H9 (cell line): ENCODE results near the gene AP1AR. TPM values are rescaled to one million over a fixed set of nuclear protein-coding genes. Genes with fewer than 3 reads are reported as not detected.

Source experiments
- DNase-seq: peaks from one replicate; pipeline ENCODE4 v3.0.0-alpha.2; 2017
- H2AFZ ChIP-seq: one replicate; pipeline ENCODE4 v1.6.1; 2013; ENCODE audit warnings: mild to moderate bottlenecking, low read length, control low read depth, moderate library complexity
- H2AK5ac ChIP-seq: 2 replicates; pipeline ENCODE4 v1.6.1; 2013; ENCODE audit warnings: low read length, control low read depth, mixed read lengths; ENCODE audit not compliant: insufficient read length
- H2BK120ac ChIP-seq: one replicate; pipeline ENCODE4 v1.6.1; 2013; ENCODE audit warnings: low read depth, mild to moderate bottlenecking, low read length, control low read depth, inconsistent platforms; ENCODE audit not compliant: poor library complexity, severe bottlenecking
- H2BK12ac ChIP-seq: 2 replicates; pipeline ENCODE4 v1.6.1; 2013; ENCODE audit warnings: low read length, control low read depth, mixed read lengths, low read depth; ENCODE audit not compliant: insufficient read length
- H2BK15ac ChIP-seq: 2 replicates; pipeline ENCODE4 v1.6.1; 2013; ENCODE audit warnings: low read depth, low read length, control low read depth
- H2BK20ac ChIP-seq: one replicate; pipeline ENCODE4 v1.6.1; 2013; ENCODE audit warnings: low read depth, mild to moderate bottlenecking, low read length, control low read depth, inconsistent platforms; ENCODE audit not compliant: poor library complexity, severe bottlenecking
- H2BK5ac ChIP-seq: 2 replicates; pipeline ENCODE4 v1.6.1; 2013; ENCODE audit warnings: low read length, control low read depth, mixed read lengths; ENCODE audit not compliant: insufficient read length
- H3K14ac ChIP-seq: 2 replicates; pipeline ENCODE4 v1.6.1; 2013; ENCODE audit warnings: low read length, control low read depth; ENCODE audit not compliant: insufficient read depth
- H3K18ac ChIP-seq: 2 replicates; pipeline ENCODE4 v1.6.1; 2013; ENCODE audit warnings: low read depth, mild to moderate bottlenecking, mixed read lengths, low read length, control low read depth; ENCODE audit not compliant: insufficient read length
- H3K23ac ChIP-seq: 2 replicates; pipeline ENCODE4 v1.6.1; 2013; ENCODE audit warnings: low read length, control low read depth, mixed read lengths, low read depth; ENCODE audit not compliant: insufficient read length
- H3K23me2 ChIP-seq: 2 replicates; pipeline ENCODE4 v1.6.1; 2013; ENCODE audit warnings: low read depth, mild to moderate bottlenecking, mixed read lengths, low read length, control low read depth; ENCODE audit not compliant: insufficient read length, poor library complexity, severe bottlenecking
- H3K27ac ChIP-seq: 2 replicates; pipeline ENCODE4 v1.5.1; 2013; ENCODE audit warnings: low read length, control low read depth, mixed read lengths, low read depth; ENCODE audit not compliant: insufficient read length
- H3K27me3 ChIP-seq: 2 replicates; pipeline ENCODE4 v1.6.1; 2013; ENCODE audit warnings: low read length, control low read depth, inconsistent platforms; ENCODE audit not compliant: insufficient read depth
- H3K4ac ChIP-seq: 2 replicates; pipeline ENCODE4 v1.6.1; 2013; ENCODE audit warnings: low read depth, mild to moderate bottlenecking, control low read depth, inconsistent platforms, low read length, moderate library complexity
- H3K4me1 ChIP-seq: 2 replicates; pipeline ENCODE4 v1.6.1; 2013; ENCODE audit warnings: low read length, control low read depth, inconsistent platforms; ENCODE audit not compliant: insufficient read depth
- H3K4me2 ChIP-seq: 2 replicates; pipeline ENCODE4 v1.6.1; 2013; ENCODE audit warnings: low read length, control low read depth, mixed read lengths; ENCODE audit not compliant: insufficient read length, insufficient read depth
- H3K56ac ChIP-seq: 2 replicates; pipeline ENCODE4 v1.6.1; 2013; ENCODE audit warnings: low read depth, mild to moderate bottlenecking, mixed read lengths, low read length, control low read depth; ENCODE audit not compliant: insufficient read length
- H3K79me1 ChIP-seq: 2 replicates; pipeline ENCODE4 v1.6.1; 2013; ENCODE audit warnings: low read depth, mild to moderate bottlenecking, moderate library complexity, low read length, control low read depth, inconsistent platforms; ENCODE audit not compliant: insufficient read depth, poor library complexity, severe bottlenecking
- H3K79me2 ChIP-seq: 2 replicates; pipeline ENCODE4 v1.6.1; 2013; ENCODE audit warnings: low read length, control low read depth, inconsistent platforms; ENCODE audit not compliant: insufficient read depth
- H3K9ac ChIP-seq: 2 replicates; pipeline ENCODE4 v1.6.1; 2013; ENCODE audit warnings: low read length, control low read depth, mixed read lengths; ENCODE audit not compliant: insufficient read length; ENCODE audit errors: extremely low read depth
- H3K9me3 ChIP-seq: one replicate; pipeline ENCODE4 v1.6.1; 2013; ENCODE audit warnings: low read depth, low read length, inconsistent platforms; ENCODE audit not compliant: control insufficient read depth
- H3T11ph ChIP-seq: one replicate; pipeline ENCODE4 v1.6.1; 2013; ENCODE audit warnings: mild to moderate bottlenecking, low read length, control low read depth, inconsistent platforms
- H4K20me1 ChIP-seq: one replicate; pipeline ENCODE4 v1.6.1; 2013; ENCODE audit not compliant: control insufficient read depth, insufficient read length, insufficient read depth
- H4K5ac ChIP-seq: 2 replicates; pipeline ENCODE4 v1.6.1; 2013; ENCODE audit warnings: low read depth, mild to moderate bottlenecking, mixed read lengths, low read length, control low read depth; ENCODE audit not compliant: insufficient read length
- H4K8ac ChIP-seq: replicated peaks from 2 replicates; pipeline ENCODE4 v1.6.1; 2013; ENCODE audit warnings: low read length, control low read depth, mixed read lengths, low read depth; ENCODE audit not compliant: insufficient read length
- H4K91ac ChIP-seq: 2 replicates; pipeline ENCODE4 v1.6.1; 2013; ENCODE audit warnings: low read depth, mild to moderate bottlenecking, moderate library complexity, mixed read lengths, low read length, control low read depth; ENCODE audit not compliant: insufficient read length
- H3K27ac Mint-ChIP-seq, 3 experiments: 2 replicates in 2 of 3; 3 replicates in 1 of 3; pipeline ENCODE4 v1.8.0; 2020 to 2021; ENCODE audit warnings: mixed read lengths in 3 of 3, mild to moderate bottlenecking in 1 of 3, moderate library complexity in 1 of 3
- H3K27me3 Mint-ChIP-seq: 2 replicates; pipeline ENCODE4 v1.8.0; 2021; ENCODE audit warnings: low read depth, mild to moderate bottlenecking, moderate library complexity, mixed read lengths
- H3K36me3 Mint-ChIP-seq, 3 experiments: 2 replicates in 2 of 3; 3 replicates in 1 of 3; pipeline ENCODE4 v1.8.0; 2020 to 2021; ENCODE audit warnings: low read depth in 3 of 3, mixed read lengths in 3 of 3; ENCODE audit not compliant: insufficient read depth in 1 of 3
- H3K4me1 Mint-ChIP-seq, 2 experiments: 2 replicates each; pipeline ENCODE4 v1.8.0; 2020; ENCODE audit warnings: mixed read lengths in 2 of 2
- H3K4me3 Mint-ChIP-seq, 2 experiments: 2 replicates in 1 of 2; 3 replicates in 1 of 2; pipeline ENCODE4 v1.8.0; 2020 to 2021; ENCODE audit warnings: mild to moderate bottlenecking in 2 of 2, mixed read lengths in 2 of 2, moderate library complexity in 1 of 2
- H3K9me3 Mint-ChIP-seq, 2 experiments: 2 replicates in 1 of 2; 3 replicates in 1 of 2; pipeline ENCODE4 v1.8.0; 2020; ENCODE audit warnings: mild to moderate bottlenecking in 2 of 2, mixed read lengths in 2 of 2, moderate library complexity in 1 of 2
- WGBS: extraction: QIAGEN DNeasy Blood & Tissue Kit; methylation state at CpG from one replicate; pipeline ENCODE4 v1.1.7; 2013; ENCODE audit warnings: missing lambda C conversion rate, low lambda C conversion rate, mixed read lengths; ENCODE audit not compliant: insufficient read length; ENCODE audit errors: extremely low coverage; 5-methylcytosine and 5-hydroxymethylcytosine counted together
- total RNA-seq: library from RNA; stranded (reverse); gene quantifications from 2 replicates; pipeline ENCODE4 v1.2.1, GENCODE V29; 2021
- TF ChIP-seq, protein P1 (sequence below): fragments of 200-600 bp; sonication (generic); conservative IDR thresholded peaks from 3 replicates; pipeline ENCODE4 v1.8.0; 2021; ENCODE audit warnings: antibody characterized with exemption, mild to moderate bottlenecking

Gene AP1AR
- total RNA-seq, 1 experiment from 2014 or later = 24.2 TPM

DNA sequence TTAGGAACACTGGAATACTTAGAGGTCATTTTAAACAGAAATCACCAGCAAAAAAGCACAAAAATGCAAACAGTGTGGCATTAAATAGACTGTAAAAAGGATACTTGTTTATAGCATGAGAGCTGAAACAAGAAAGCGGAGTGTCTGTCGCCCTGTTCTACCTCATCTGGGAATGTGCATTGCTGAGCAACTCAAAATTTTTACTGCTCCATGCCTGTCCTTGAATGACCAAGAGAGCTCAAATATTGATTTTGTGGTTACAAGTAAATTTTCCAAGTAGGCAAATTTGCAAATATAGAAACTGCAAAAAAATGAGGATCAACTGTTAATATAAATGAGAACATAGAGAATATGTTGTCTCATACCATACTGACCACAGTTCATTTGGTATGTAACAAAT is 25.5 kb downstream of the AP1AR start:
- Histone ChIP-seq H3K79me1 (peaks cover under 1% of the 10 kb centered on the region), H3K27me3 (no peaks in the 10 kb centered on the region), H3K56ac (no peak overlapping the region), H3K79me2 (no peaks in the 10 kb centered on the region), H3K18ac (no peak overlapping the region), H3T11ph (no peak overlapping the region), H4K20me1 (no peaks in the 10 kb centered on the region), H2BK20ac (no peak overlapping the region), H2BK120ac (no peak overlapping the region), H3K27ac (no peak overlapping the region), H3K23ac (no peak overlapping the region), H2AFZ (no peak overlapping the region), H3K4me1 (no peaks in the 10 kb centered on the region; the same call in 1 of the 2 replicates), H3K23me2 (no peaks in the 10 kb centered on the region), H2BK15ac (no peak overlapping the region), H2BK5ac (no peak overlapping the region), H3K9ac (no peak overlapping the region), H4K8ac (no peak overlapping the region), H3K4me2 (no peak overlapping the region), H4K91ac (no peak overlapping the region), H4K5ac (no peak overlapping the region), H2AK5ac (no peak overlapping the region), H3K14ac (no peak overlapping the region), H3K4ac (no peak overlapping the region), H2BK12ac (no peak overlapping the region), H3K9me3 (no peaks in the 10 kb centered on the region)
- no peak for DNase-seq
- Mint-ChIP-seq H3K36me3 (peaks cover 3 to 14% (median 5%) of the 10 kb centered on the region in 3 experiments; a peak in 5 of 7 replicates), H3K27me3 (no peaks in the 10 kb centered on the region), H3K9me3 (no peaks in the 10 kb centered on the region), H3K4me3 (no peak overlapping the region), H3K27ac (no peak overlapping the region), H3K4me1 (peaks cover 9% of the 10 kb centered on the region in 2 experiments)
- TF ChIP-seq, protein P1, sequence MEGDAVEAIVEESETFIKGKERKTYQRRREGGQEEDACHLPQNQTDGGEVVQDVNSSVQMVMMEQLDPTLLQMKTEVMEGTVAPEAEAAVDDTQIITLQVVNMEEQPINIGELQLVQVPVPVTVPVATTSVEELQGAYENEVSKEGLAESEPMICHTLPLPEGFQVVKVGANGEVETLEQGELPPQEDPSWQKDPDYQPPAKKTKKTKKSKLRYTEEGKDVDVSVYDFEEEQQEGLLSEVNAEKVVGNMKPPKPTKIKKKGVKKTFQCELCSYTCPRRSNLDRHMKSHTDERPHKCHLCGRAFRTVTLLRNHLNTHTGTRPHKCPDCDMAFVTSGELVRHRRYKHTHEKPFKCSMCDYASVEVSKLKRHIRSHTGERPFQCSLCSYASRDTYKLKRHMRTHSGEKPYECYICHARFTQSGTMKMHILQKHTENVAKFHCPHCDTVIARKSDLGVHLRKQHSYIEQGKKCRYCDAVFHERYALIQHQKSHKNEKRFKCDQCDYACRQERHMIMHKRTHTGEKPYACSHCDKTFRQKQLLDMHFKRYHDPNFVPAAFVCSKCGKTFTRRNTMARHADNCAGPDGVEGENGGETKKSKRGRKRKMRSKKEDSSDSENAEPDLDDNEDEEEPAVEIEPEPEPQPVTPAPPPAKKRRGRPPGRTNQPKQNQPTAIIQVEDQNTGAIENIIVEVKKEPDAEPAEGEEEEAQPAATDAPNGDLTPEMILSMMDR = no peak
- no CpG with 5 or more reads among the region's 2 CpGs for WGBS
